ENCODE measurements around the gene OR5H14. TPM values are rescaled to one million over a fixed set of nuclear protein-coding genes. Genes with fewer than 3 reads are reported as not detected.

Gene OR5H14
- total RNA-seq, 1 experiment from 2014 or later: not detected

DNA sequence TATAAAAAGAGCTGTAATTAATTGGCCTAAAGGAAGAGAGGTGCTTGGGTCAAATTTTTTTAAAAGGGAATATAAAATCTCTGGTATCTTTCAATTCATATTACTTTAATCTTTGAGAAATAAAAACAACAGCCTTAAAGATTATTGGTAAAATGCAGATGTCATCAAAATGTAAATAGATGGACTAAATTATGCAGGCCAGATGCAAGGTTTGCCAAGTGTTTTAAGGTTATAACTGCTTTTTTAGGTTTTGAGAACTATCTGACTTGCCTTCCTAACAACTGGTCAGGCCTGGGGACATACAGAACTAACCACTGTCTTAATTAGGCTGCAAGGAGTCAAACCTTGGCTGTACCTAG, 36.8 kb upstream of the OR5H14 start:
- Histone ChIP-seq H3K27ac (ENCODE audit: insufficient read length, low read depth, low read length) (no peak overlapping the region), H3K56ac (ENCODE audit: insufficient read length, low read depth, low read length) (no peak overlapping the region), H4K8ac (replicated peaks; ENCODE audit: insufficient read length, low read depth, low read length) (no peak overlapping the region), H3K79me1 (ENCODE audit: insufficient read depth, low read depth, low read length, poor library complexity, severe bottlenecking) (no peaks in the 10 kb centered on the region), H3T11ph (ENCODE audit: low read length) (no peak overlapping the region), H3K14ac (ENCODE audit: insufficient read depth, low read length) (no peak overlapping the region), H2BK12ac (ENCODE audit: insufficient read length, low read depth, low read length) (no peak overlapping the region), H3K27me3 (ENCODE audit: insufficient read depth, low read length) (no peaks in the 10 kb centered on the region), H3K18ac (ENCODE audit: insufficient read length, low read depth, low read length) (no peak overlapping the region), H4K5ac (ENCODE audit: insufficient read length, low read depth, low read length) (no peak overlapping the region), H3K4me2 (ENCODE audit: insufficient read depth, insufficient read length, low read length) (no peak overlapping the region), H2BK5ac (ENCODE audit: insufficient read length, low read length) (no peak overlapping the region), H2BK120ac (ENCODE audit: low read depth, low read length, poor library complexity, severe bottlenecking) (no peak overlapping the region), H4K91ac (ENCODE audit: insufficient read length, low read depth, low read length) (no peak overlapping the region), H2BK20ac (ENCODE audit: low read depth, low read length, poor library complexity, severe bottlenecking) (no peak overlapping the region), H3K79me2 (ENCODE audit: insufficient read depth, low read length) (no peaks in the 10 kb centered on the region), H3K23me2 (ENCODE audit: insufficient read length, low read depth, low read length, poor library complexity, severe bottlenecking) (no peaks in the 10 kb centered on the region), H3K4me1 (ENCODE audit: insufficient read depth, low read length) (no peaks in the 10 kb centered on the region), H2BK15ac (ENCODE audit: low read depth, low read length) (no peak overlapping the region), H4K20me1 (ENCODE audit: control insufficient read depth, insufficient read depth, insufficient read length) (no peaks in the 10 kb centered on the region), H3K4ac (ENCODE audit: low read depth, low read length) (no peak overlapping the region), H2AFZ (ENCODE audit: low read length) (no peak overlapping the region), H3K9me3 (ENCODE audit: control insufficient read depth, low read depth, low read length) (peaks cover 16% of the 10 kb centered on the region), H2AK5ac (ENCODE audit: insufficient read length, low read length) (no peak overlapping the region), H3K23ac (ENCODE audit: insufficient read length, low read depth, low read length) (no peak overlapping the region), H3K9ac (ENCODE audit: extremely low read depth, insufficient read length, low read length) (no peak overlapping the region)
- TF ChIP-seq, protein P1, sequence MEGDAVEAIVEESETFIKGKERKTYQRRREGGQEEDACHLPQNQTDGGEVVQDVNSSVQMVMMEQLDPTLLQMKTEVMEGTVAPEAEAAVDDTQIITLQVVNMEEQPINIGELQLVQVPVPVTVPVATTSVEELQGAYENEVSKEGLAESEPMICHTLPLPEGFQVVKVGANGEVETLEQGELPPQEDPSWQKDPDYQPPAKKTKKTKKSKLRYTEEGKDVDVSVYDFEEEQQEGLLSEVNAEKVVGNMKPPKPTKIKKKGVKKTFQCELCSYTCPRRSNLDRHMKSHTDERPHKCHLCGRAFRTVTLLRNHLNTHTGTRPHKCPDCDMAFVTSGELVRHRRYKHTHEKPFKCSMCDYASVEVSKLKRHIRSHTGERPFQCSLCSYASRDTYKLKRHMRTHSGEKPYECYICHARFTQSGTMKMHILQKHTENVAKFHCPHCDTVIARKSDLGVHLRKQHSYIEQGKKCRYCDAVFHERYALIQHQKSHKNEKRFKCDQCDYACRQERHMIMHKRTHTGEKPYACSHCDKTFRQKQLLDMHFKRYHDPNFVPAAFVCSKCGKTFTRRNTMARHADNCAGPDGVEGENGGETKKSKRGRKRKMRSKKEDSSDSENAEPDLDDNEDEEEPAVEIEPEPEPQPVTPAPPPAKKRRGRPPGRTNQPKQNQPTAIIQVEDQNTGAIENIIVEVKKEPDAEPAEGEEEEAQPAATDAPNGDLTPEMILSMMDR (conservative IDR thresholded peaks at IDR 0.05): no peak
- Mint-ChIP-seq H3K27ac (peak overlapping the region; percentile 7 to 64 (median 57); a peak in 5 of 7 replicates), H3K27me3 (ENCODE audit: low read depth) (no peaks in the 10 kb centered on the region), H3K4me3 (no peak overlapping the region; a peak in 1 of 5 replicates), H3K4me1 (peaks cover 14 to 16% of the 10 kb centered on the region in 2 experiments), H3K36me3 (ENCODE audit: insufficient read depth in 1 of 3, low read depth in 3 of 3) (peaks cover 0 to 6% (median 4%) of the 10 kb centered on the region in 3 experiments; a peak in 2 of 7 replicates), H3K9me3 (peaks cover 2 to 6% of the 10 kb centered on the region in 2 experiments; a peak in 2 of 5 replicates)
- no peak for DNase-seq

Data from H9 (cell line).